ENCODE measurements around the gene LRRC43. TPM values are rescaled to one million over a fixed set of nuclear protein-coding genes. Genes with fewer than 3 reads are reported as not detected.
A peak's percentile ranks its signal among the peaks of the same experiment; 100 is the strongest.

Gene LRRC43
- total and polyA plus RNA-seq, 2 of the 4 experiments (the other 2 are of a cell fraction) = 0.26 to 0.36 TPM

DNA sequence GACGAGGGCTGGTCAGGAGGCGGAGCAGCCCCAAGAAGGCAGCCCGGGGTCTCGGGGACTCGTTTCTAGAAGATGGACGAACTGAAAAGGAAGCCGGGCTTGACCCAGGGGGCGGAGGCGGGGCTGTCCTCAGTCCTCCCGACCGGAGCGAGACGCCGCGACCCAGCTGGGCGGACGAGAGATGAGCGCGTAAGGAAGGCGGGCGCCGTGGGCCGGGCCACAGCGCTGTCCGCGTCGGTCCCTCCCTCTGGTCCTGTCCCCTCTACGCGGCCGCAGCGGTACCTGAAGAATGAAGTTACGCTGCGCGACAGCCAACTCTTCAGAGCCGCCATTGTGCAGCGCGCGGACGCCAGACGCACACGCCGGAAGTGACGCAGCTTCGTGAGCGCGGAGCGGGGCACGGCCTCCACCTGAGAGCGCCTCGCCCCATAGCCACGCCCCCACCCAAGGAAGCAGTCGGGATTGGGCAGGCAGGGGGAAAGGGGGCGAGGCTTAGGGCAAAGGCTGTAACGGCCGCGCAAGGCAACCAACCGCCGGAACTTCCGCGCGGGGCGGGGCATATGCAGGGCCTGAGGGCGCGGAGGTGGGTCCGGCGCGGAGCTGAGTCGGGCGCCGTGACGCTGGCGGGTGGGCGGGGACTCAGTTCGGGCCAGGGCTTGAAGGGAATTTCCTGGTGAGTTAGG lies 42.9 kb downstream of the LRRC43 start, which contains the start of gene DIABLO:
Gene DIABLO (minus strand): TSS at position 370 of the 683 bp plus-strand sequence. CDS start 38 bp downstream, at position 332.
- peak within 1 kb of the TSS; percentile 90 for H2BK5ac ChIP-seq (ENCODE audit: low read depth, low read length, poor library complexity, severe bottlenecking)
- peak; percentile 98 for ATAC-seq (ENCODE audit: low read depth)
- H3K9ac ChIP-seq (ENCODE audit: low read depth, low read length) = peak within 1 kb of the TSS; percentile 92
- peak within 1 kb of the TSS; percentile 79 for H3K4me2 ChIP-seq (ENCODE audit: low read depth, low read length)
- WGBS, 2 experiments (ENCODE audit: extremely low coverage in 2 of 2, insufficient read length in 1 of 2) = 2% methylated on average over 28 of the region's 74 CpGs; no CpG with 5 or more reads in 1 of the 2 experiments
- peak within 1 kb of the TSS; percentile 76; the same call in 1 of the 2 replicates for H3K14ac ChIP-seq (replicated peaks; ENCODE audit: low read depth, low read length)
- DNase-seq = peak; percentile 99
- peaks cover 20% of the 10 kb centered on the region for H3K36me3 ChIP-seq (ENCODE audit: control insufficient read depth, insufficient read depth, low read length)
- H2AK5ac ChIP-seq (ENCODE audit: low read depth, low read length) = peak within 1 kb of the TSS; percentile 83
- no peak within 1 kb of the TSS; the same call in 1 of the 2 replicates for H2BK120ac ChIP-seq (ENCODE audit: low read depth, low read length)
- H4K8ac ChIP-seq (ENCODE audit: low read depth in 2 of 2, low read length in 2 of 2) = peak within 1 kb of the TSS; percentile 72 to 97
- peak within 1 kb of the TSS; percentile 70 for H3K56ac ChIP-seq (ENCODE audit: extremely low read depth, insufficient read depth, low read length)
- peak within 1 kb of the TSS; percentile 96 for H3K27ac ChIP-seq (ENCODE audit: insufficient read depth, low read length)
- peak within 1 kb of the TSS; percentile 54; the same call in 1 of the 2 replicates for H3K18ac ChIP-seq (ENCODE audit: low read depth, low read length)
- no peaks in the 10 kb centered on the region for H3K27me3 ChIP-seq (ENCODE audit: control insufficient read depth, insufficient read depth, low read length)
- peaks cover 23 to 31% of the 10 kb centered on the region in 2 experiments for H3K79me1 ChIP-seq (ENCODE audit: low read depth in 1 of 2, low read length in 2 of 2)
- H3K9me1 ChIP-seq (ENCODE audit: insufficient read depth, low read length) = peaks cover 11% of the 10 kb centered on the region; the same call in 1 of the 2 replicates
- intact Hi-C loops (cut with micrococcal nuclease) = loop anchor here (1.0 kb wide), 1 partner anchor 95 kb away; no protein-coding TSS in a partner anchor
- H4K20me1 ChIP-seq (ENCODE audit: insufficient read depth, low read length) = peaks cover 11% of the 10 kb centered on the region
- ChIA-PET CTCF (interaction anchor here (0.6 kb wide), 2 partner anchors 16 to 79 kb away, joined by 4 read pairs; no protein-coding TSS in a partner anchor), POLR2A (ENCODE audit: unreplicated experiment) (no interaction called here)
- H3K4ac ChIP-seq (ENCODE audit: low read depth, low read length) = peak within 1 kb of the TSS; percentile 88
- dilution Hi-C loops (cut with HindIII; ENCODE audit: low sequenced_read_pairs, unreplicated experiment) = no loop called here
- H4K5ac ChIP-seq (ENCODE audit: low read depth, low read length) = peak within 1 kb of the TSS; percentile 85
- in situ Hi-C loops (cut with MboI; ENCODE audit: low sequenced_read_pairs) = no loop called here
- H4K91ac ChIP-seq (ENCODE audit: insufficient read depth, low read depth, low read length) = peak within 1 kb of the TSS; percentile 81
- H2AFZ ChIP-seq (replicated peaks; ENCODE audit: low read length, poor library complexity) = peak within 1 kb of the TSS; percentile 91
- H2BK20ac ChIP-seq (ENCODE audit: low read depth, low read length) = no peak within 1 kb of the TSS
- no TSS peak for BruUV-seq (replicated peaks)
- peak within 1 kb of the TSS; percentile 82 for H3K4me3 ChIP-seq (ENCODE audit: insufficient read depth, low read depth, low read length)
- H2AK9ac ChIP-seq (replicated peaks; ENCODE audit: low read depth, low read length, poor library complexity) = peak within 1 kb of the TSS; percentile 84
- H2BK15ac ChIP-seq (ENCODE audit: low read depth, low read length) = no peak within 1 kb of the TSS
- H3K9me3 ChIP-seq (ENCODE audit: control insufficient read depth, insufficient read depth, low read length) = no peaks in the 10 kb centered on the region
- TF ChIP-seq, protein P1, sequence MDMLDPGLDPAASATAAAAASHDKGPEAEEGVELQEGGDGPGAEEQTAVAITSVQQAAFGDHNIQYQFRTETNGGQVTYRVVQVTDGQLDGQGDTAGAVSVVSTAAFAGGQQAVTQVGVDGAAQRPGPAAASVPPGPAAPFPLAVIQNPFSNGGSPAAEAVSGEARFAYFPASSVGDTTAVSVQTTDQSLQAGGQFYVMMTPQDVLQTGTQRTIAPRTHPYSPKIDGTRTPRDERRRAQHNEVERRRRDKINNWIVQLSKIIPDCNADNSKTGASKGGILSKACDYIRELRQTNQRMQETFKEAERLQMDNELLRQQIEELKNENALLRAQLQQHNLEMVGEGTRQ (IDR thresholded peaks at IDR 0.05; ENCODE audit: low read depth, low read length) = 0 out of 2 replicates have a peak, but pooled peaks have one; percentile 5
- TF ChIP-seq CEBPB (IDR thresholded peaks at IDR 0.05; ENCODE audit: low read depth, low read length) = no peak
- 0 out of 2 replicates have a peak, but pooled peaks have one; percentile 9 for TF ChIP-seq BHLHE40 (IDR thresholded peaks at IDR 0.05; ENCODE audit: low read depth, low read length)
- no peak for TF ChIP-seq RFX5 (IDR thresholded peaks at IDR 0.05; ENCODE audit: low read depth, low read length)
- TF ChIP-seq FOS (IDR thresholded peaks at IDR 0.05; ENCODE audit: low read depth, low read length) = no peak
- peak; percentile 90; the same call in 1 of the 2 replicates for TF ChIP-seq MAZ (IDR thresholded peaks at IDR 0.05; ENCODE audit: borderline replicate concordance, low read depth, low read length)
- no peak for TF ChIP-seq RAD21 (IDR thresholded peaks at IDR 0.05; ENCODE audit: low read length)
- TF ChIP-seq, protein P2, sequence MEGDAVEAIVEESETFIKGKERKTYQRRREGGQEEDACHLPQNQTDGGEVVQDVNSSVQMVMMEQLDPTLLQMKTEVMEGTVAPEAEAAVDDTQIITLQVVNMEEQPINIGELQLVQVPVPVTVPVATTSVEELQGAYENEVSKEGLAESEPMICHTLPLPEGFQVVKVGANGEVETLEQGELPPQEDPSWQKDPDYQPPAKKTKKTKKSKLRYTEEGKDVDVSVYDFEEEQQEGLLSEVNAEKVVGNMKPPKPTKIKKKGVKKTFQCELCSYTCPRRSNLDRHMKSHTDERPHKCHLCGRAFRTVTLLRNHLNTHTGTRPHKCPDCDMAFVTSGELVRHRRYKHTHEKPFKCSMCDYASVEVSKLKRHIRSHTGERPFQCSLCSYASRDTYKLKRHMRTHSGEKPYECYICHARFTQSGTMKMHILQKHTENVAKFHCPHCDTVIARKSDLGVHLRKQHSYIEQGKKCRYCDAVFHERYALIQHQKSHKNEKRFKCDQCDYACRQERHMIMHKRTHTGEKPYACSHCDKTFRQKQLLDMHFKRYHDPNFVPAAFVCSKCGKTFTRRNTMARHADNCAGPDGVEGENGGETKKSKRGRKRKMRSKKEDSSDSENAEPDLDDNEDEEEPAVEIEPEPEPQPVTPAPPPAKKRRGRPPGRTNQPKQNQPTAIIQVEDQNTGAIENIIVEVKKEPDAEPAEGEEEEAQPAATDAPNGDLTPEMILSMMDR (conservative IDR thresholded peaks at IDR 0.05; ENCODE audit: low read depth, low read length) = no peak
- TF ChIP-seq POLR2A (IDR thresholded peaks at IDR 0.05; ENCODE audit: low read depth, low read length) = peak; percentile 96
- peak; percentile 64; the same call in 1 of the 2 replicates for TF ChIP-seq MXI1 (IDR thresholded peaks at IDR 0.05; ENCODE audit: borderline replicate concordance, low read depth, low read length)
- no peak for TF ChIP-seq CHD1 (IDR thresholded peaks at IDR 0.05; ENCODE audit: low read depth, low read length)
- no peak for TF ChIP-seq NFE2L2 (IDR thresholded peaks at IDR 0.05; ENCODE audit: low read depth, low read length)
- TF ChIP-seq SMC3 (IDR thresholded peaks at IDR 0.05; ENCODE audit: low read depth, low read length) = no peak
- H3K4me1 ChIP-seq (ENCODE audit: control insufficient read depth, insufficient read depth, low read length) = peaks cover 10% of the 10 kb centered on the region
- H3K23ac ChIP-seq (ENCODE audit: low read depth, low read length) = peak within 1 kb of the TSS; percentile 82; the same call in 1 of the 2 replicates

All from IMR-90 (cell line).